ENCODE measurements around the gene MTHFD2L.

DNA sequence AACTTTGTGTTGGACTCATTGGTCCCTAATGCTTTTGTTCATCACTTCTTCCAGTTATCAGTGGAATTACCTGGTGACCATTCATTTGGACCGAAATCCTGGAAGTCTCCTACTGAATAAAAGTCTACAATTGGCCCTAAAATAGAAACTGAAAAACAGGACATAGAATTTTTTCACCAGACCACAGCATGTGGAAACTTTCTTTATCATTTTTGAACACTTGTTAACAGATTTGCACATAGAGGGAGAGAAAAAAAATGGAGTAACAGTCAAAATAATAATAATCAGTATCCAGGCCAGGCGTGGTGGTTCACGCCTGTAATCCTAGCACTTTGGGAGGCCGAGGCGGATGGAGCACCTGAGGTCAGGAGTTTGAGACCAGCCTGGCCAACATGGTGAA is 157.5 kb downstream of the MTHFD2L start:
- TF ChIP-seq, protein P1, sequence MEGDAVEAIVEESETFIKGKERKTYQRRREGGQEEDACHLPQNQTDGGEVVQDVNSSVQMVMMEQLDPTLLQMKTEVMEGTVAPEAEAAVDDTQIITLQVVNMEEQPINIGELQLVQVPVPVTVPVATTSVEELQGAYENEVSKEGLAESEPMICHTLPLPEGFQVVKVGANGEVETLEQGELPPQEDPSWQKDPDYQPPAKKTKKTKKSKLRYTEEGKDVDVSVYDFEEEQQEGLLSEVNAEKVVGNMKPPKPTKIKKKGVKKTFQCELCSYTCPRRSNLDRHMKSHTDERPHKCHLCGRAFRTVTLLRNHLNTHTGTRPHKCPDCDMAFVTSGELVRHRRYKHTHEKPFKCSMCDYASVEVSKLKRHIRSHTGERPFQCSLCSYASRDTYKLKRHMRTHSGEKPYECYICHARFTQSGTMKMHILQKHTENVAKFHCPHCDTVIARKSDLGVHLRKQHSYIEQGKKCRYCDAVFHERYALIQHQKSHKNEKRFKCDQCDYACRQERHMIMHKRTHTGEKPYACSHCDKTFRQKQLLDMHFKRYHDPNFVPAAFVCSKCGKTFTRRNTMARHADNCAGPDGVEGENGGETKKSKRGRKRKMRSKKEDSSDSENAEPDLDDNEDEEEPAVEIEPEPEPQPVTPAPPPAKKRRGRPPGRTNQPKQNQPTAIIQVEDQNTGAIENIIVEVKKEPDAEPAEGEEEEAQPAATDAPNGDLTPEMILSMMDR (IDR thresholded peaks at IDR 0.05), result no peak
- TF ChIP-seq EP300 (IDR thresholded peaks at IDR 0.05), result no peak
